Activated T-cell treated with anti-CD3 and anti-CD28 coated beads for 4 hours (primary cell): Measurements from ENCODE around the gene TBL1X.

ENCODE experiments used
- DNase-seq: peaks from one replicate; pipeline ENCODE4 v3.0.0-alpha.2; 2020

TBL1X gene

DNA sequence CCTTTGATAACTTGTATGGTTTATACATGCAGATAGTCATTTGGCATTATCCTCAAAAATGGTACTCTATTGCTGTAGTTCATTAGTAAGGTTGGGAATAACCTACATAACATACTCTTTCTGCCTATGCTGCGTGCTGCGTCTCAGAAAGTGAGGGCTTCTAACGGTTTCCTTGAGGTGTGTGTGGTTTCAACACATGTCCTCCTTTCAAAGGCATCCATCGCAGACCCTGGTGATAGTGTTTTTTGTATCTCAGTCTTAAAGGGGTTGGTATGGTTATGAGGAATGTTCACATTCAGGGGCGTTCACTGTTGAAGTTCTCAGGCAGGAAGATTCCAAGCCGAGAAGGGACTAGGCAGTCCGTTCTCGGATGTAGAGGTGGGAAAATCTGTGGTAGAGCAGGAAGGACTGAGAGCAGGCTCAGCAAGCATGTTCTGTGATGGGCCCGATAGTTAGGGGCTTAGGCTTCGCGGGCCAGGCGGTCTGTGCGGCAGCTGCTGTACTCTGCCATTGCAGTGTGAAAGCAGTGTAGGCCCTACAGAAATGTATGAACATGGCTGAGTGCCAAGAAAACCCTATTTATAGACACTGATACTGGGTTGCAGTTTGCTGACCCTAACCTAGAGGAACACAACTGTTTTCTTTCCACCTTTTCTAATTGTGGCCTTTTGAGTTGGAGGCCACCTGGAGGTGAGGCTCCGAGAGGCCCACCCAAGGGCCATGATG is 177.6 kb downstream of the TBL1X start:
- DNase-seq, result no peak

DNA sequence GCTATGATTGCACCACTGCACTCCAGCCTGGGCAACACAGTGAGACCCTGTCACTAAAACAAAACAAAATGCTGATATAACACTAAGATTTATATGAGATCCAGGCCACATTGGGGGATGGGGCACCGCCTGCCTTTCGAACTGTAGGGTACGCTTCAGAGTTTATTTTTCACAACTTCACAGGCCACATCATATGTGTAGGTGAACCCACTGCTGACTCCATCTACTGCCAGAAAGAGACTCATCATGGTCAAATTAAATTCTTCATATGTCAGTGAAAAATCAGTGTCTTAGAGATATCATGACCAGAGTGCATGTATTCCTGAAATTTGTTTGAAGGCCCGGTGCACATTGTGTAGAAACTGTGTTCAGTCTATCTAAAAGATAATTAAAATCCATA is 178.9 kb downstream of the TBL1X start:
- DNase-seq, result no peak

DNA sequence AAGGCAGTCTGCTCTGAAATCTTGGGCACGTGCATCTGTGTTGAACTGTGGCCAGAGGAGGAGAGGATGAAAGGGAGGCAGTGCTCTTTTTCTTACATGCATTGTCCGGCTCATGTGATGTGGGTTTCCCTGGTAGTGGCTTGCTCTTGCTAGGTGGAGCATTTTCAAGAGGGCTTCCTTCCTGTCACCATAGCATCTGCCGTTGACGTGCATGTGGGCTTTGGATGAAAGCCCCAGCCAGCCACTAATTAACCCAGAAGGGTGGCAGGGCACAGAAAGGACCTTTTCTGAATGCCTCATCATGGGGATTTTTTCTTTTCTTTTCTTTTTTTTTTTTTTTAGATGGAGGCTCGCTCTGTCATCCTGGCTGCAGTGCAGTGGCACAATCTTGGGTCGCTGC is 179.5 kb downstream of the TBL1X start:
- no peak for DNase-seq

DNA sequence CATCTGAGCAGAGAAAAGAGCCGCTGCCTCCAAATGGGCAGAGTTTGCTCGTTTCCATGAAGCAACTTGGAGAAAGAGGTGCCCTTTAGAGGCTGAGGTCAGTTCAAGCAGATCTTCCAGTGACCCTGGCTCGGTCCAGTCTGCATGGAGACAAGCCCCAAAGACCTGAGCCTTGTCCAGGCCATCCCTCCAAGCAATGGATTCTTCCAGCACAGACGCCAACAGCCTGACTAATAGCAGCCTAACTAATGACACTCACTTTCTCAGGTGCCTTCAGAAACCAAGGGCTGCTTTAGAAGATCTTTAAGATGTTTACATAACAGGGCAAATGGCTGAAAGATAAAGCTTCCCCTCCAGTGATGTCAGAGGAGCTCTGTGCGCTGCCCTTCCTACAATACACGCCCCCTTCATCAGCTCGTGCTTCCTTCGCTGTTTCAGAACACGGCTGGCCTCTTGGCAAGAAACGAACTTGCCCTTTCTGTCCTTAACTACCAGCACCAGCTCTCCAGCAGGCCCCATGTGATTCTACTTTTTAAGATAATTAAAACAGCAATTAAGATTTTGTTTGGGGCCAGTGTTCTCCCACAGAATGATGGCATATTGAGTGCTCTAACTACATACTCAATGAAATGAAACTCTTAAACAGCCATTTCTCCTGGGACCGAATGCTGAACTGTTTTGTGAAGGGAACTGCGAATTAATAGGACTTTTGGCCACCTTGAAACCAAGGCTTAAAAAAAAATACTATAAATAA is 181.8 kb downstream of the TBL1X start:
- no peak for DNase-seq

DNA sequence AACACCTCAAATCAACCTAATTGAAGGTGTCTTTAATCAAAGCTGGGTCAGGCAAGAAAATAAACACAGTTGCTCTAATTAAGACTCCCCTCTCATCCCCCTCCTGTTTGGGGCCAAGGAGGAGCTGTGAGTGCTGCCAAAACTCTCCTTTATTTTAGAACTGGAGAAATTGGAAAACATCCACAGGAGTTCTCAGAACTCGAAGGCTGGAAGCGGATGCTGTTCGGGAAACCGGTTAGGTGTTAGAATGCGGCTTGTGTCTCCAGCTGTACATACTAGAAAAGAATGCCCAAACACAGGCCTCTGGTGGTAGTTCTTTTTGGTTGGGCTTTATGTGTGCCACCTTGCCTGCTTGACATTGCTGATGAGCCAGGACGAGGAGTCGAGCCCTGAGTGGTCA is 182.6 kb downstream of the TBL1X start:
- DNase-seq, result no peak

DNA sequence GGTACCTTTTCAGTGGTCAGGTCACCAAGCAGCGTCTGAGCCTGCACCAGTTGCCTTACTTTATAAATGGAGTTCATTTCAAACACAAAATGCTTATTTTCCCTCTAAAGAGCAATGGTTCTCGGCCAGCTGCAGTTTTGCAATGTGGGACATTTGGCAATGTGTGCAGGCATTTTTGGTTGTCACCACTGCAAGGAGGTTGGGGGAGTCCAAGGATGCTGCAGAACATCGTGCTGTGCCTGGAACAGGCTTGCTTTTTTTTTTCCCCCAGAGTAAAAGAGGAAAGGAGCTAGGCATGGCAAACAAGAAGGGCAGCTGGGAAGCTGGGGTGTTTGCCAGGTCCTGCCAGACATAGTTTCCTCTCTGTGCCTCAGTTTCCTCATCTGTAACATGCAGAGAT is 185.2 kb downstream of the TBL1X start:
- DNase-seq, result no peak

DNA sequence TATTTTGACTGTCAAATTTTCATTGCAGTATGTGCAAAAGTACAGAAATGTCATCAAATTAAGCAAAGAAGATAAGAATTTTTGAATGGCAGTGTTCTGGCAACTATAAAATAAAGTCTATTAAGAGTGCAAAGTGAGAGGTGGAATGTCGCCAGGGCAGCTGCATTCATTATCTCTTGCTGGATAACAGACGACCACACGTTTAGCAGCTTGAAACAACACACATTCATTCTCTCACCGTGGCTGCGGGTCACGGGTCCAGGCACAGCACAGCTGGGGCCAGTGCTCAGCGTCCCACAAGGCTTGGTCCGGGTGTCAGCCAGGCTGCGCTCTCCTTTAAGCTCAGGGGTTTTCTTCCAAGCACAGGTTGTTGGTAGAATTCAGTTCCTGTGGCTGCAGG is 186.9 kb downstream of the TBL1X start:
- DNase-seq, result no peak

DNA sequence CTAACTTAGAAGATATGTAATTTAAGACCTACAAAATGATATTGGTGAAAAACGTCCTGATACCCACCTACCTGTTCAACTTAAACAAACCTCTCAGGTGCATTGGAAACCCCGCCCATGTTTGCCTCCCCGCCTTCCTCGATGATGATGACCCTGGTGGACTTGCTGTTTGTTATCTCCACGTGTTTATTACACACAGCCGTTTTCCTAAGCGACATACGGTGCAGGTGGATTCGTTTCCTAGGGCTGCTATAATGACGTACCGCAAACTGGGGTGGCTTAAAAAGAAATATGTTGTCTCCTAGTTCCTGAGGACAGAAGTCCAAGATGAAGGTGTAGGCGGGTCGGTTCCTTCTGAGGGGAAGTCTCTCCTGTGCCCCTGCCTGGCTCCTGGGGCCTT is 190.1 kb downstream of the TBL1X start:
- DNase-seq, result no peak

DNA sequence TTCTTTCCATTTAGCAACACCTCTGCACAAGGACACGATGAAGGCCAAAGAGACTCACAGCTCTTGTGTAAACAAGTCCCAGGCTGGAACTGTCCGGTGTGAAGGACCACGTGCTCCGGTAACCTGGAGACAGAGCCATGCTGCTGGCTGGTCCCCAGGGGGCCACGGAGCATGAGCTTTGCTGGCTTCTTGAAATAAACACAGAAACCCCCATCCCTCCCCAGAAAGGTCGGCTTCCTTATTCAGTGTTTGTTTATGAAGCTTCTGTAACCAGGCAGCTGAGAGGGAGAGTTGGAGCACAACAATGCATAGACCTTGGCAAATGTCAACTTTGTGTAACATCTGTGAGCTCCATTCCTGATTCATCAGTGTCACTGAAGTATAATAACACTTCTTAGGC is 191.4 kb downstream of the TBL1X start:
- DNase-seq, result no peak

DNA sequence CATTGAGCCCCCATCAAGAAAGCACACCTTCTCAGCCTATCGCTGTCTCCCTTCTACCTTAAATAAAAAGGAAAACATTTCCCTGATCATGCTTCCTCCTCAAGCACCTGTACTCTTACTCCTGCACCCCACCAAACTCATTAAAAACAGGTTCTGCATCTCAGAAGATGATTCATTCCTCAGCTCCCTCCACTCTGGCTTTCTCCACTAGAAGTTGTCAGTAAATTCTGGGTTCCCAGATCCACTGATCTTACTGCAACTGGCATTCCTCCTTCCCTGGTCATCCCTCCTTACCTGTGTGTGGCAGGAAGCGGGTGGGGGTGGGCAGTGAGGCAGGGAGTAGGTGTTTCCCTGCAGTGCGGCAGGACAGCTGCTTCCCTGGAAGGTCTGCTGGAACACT is 192.0 kb downstream of the TBL1X start:
- DNase-seq, result no peak

DNA sequence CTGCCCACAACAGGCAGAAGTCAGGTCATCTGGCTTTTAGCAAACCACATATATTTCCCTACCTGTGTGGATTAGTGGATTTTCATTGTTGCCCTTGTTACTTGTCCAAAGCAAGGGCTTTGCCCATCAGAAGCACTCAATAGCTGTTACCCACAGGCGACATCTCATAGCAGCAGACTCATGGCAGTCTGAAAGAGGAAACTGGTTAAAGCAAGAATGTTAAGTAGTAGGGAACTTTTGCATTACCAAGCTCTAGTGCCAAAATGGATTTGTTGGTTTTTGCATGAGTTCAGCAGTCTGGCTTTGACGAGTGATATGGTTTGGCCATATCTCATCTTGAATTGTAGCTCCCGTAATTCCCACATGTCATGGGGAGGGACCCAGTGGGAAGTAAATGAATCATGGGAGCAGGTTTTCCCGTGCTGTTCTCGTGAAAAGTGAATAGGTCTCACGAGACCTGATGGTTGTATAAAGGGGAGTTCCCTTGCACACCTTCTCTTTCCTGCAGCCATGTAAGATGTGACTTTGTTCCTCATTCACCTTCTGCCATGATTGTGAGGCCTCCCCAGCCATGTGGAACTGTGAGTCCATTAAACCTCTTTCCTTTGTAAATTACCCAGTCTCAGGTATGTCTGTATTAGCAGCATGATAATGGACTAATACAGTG is 192.9 kb downstream of the TBL1X start:
- DNase-seq, result no peak

DNA sequence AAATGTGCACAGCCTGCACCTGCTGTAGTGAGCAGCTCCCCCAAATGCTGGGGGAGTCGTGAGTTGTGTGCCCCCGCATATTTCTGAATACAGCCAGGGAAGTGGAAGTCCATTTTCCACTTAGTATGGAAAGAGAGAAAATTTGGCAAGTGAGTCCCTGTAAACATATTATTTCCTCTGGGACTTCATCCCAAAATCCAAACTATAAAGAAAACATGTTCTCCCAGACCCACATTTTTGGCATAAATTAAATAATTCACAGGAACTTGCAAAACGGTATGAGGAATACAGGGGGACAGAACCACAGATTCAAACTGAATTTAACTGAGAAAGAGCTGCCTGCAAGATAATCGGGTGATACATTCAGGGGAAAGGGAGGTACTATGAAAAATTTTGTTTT is 193.6 kb downstream of the TBL1X start:
- DNase-seq, result no peak

DNA sequence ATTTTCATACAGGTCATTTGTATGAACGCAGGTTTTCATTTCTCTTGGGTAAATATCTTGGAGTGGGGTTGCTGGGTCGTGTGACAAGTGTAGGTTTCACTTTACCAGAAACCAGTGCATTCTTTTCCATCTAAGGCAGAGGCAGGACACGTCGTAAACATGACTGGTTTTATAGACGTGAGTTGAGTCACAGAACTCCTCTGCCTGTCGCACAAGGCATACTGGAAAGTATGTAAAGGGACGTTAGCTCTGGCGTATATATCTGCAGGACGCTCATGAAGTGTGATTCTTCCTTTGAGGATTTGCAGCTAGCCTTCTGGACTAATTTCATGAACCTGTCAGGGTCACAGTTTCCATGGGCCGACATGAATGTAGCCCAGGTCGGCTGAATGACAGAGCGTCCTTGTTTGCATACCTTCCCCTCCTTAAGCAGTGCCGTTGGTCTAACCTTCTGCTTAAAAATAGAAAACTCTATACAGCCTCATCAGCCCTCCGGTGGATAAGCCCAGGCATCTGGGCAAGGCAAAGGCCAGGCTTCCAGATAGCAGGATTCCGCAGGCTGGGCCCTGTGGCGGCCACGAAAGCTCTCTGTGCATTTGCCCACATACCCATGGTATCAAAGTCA is 194.8 kb downstream of the TBL1X start:
- DNase-seq, result no peak

DNA sequence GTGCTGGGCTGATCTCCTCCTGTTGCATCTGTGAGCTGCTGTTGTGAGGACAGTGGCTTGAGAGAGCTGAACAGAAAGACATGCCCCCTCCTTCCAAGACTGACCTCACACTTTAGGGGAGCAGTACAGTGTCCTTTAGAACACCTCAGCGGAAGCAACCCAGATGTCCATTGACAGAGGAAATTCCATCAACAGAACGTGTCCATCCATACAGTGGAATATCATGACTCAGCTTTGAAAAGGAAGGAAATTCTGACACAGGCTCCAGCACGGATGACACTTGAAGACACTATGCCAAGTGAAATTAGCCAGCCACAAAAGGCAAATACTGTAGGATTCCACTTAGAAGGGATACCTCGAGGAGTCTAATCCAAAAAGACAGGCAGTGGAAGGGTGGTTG is 197.3 kb downstream of the TBL1X start:
- no peak for DNase-seq

DNA sequence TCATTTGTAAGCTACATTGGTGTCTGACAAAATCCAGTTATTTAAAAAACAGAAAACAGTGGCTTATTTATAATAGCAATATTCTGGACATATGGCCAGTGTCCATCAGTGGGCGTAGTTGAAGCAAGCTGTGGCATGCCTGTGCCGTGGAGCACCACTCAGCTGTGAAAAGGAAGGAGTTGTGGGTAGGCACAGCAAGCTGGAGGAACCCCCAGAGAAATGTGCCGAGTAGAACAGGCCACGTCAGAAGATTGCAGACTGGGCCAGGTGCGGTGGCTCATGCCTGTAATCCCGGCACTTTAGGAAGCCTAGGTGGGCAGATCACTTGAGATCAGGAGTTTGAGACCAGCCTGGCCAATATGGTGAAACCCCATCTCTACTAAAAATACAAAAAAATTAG is 198.4 kb downstream of the TBL1X start:
- DNase-seq, result no peak

DNA sequence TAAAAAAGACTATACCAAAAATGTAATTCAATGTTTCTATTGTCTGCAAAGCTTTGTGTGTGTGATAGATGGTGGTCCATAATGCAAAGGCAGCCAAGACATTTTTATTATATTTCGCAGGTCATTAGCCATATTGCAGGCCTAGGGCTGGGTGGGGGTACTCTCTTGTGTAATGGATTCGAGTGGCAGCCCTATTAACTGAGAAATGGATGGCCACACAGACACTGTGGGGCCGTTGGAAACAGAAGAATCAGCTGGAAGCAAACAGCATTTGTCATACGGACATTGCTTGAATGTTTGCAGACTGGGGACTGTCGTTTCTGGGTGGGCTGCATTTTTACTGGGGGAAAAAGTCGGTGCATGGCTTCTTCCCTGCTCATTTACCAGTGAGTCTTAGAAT is 199.4 kb downstream of the TBL1X start:
- DNase-seq, result no peak

DNA sequence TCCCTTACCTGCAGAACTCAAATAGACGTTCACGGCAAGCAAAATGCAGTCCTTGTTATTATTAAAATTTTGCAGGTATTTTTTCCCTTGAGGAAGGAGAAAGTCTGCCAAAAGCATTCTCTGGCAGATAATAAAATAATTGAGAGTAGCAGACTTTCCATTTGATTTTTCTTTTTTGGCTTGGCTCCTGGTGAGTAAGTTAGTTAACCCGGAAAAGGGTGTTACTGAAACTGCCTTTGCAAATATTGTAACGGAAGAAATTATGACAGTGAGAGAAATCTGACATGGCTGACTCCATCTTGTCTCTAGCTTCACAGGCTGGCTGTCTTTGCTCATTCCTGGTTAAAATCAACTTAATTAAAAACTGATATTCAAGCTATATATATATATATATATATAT is 200.3 kb downstream of the TBL1X start:
- DNase-seq, result no peak

DNA sequence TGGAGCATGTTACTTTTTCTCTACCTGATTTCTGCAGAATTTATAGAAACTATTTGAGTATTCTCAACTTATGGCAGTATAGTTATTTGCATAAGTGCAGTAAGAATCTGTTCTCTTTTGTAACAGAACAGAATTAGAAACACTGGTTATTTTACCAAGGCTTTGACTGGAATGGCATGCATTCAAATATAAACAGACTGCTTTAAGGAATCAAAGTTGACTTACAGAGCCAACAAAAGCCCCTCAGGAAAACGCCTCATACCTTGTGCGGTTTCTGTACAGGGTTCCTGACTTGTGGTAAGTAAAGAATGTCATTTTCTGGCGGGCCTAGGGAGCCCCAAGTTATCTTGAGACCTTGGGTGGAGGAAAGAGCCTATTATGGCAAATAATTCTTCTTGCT is 203.7 kb downstream of the TBL1X start:
- DNase-seq, result no peak

DNA sequence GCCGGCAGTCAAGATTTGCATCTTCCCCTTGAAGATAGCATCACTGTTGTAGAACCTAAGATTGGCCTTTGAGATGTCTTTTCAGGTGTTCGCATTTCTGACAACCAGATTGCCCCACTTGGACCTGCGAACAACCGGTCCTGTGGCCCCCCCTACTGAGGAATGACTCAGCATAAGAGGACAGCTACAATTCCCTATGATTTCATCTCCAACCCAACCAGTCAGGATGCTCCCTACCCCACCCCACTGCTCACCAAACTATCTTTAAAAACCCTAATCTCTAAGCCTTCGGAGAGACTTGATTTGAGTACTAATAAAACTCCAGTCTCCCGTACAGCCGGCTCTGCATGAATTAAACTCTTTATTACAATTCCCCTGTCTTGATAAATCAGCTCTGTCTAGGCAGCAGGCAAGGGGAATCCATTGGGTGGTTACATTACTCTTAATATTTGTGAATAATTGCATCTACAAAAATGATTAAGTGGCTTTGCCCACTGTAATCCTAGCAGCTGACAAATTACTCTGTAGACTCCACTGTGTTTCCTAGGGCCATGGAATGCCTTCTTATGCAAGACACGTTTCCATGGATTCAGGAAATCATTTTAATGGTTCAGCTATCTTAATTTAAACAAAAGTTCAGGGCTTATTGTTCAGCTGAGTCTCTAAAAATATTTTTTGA is 205.4 kb downstream of the TBL1X start:
- DNase-seq, result no peak

DNA sequence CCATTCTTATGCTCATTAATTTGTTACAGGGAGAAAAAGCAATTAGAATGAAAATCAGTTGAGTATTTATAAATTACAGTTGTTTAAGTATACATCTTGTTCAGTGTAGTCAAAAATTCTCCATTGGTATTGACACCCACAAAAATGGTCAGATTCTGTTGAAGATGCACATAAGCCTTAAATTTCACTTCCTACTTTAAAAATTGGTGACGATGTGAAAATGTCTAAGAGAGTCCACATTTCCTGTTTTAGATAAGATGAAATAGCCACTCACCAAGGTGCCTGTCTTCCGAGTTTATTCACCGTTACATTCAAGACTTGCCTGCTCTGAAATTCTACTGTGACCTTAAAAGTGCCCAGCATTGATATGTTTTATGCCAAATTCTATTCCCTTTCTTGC is 207.1 kb downstream of the TBL1X start:
- no peak for DNase-seq

DNA sequence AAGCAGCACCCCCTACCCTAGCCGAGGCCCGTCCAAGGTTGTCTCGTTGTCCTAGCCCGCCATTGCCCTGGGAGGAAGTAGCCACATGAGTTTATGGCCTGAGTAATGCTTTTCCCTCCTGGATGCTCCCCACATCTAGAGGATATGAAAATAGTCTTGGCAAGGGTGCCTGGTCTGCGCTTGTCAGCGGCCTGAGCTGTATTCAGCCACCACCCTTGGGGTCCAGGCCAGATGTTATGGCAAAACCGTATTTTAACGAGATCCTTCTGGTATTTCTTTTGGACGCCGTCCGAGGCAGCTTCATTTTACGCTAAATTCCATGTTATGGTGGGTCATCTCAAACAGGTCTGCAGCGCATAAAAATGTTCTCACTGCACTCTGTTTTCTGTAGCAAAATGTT is 211.4 kb downstream of the TBL1X start:
- DNase-seq, result no peak

DNA sequence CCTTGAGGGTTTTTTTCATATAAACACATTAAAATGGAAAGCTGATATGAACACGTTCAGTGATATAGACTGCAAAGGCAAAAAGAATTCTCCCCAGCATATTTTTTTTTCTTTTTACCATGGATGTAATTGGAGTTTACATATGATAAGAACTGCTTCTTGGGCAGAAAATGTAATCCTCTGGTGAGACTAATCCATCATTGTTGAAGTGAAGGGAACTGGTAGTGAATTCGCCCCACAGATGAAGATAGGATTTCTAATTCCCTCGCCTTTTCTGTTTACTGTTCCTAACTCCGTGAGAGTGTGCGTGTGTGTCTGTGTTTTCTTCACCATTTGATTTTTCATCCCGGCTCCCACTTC is 211.9 kb downstream of the TBL1X start:
- DNase-seq, result no peak

DNA sequence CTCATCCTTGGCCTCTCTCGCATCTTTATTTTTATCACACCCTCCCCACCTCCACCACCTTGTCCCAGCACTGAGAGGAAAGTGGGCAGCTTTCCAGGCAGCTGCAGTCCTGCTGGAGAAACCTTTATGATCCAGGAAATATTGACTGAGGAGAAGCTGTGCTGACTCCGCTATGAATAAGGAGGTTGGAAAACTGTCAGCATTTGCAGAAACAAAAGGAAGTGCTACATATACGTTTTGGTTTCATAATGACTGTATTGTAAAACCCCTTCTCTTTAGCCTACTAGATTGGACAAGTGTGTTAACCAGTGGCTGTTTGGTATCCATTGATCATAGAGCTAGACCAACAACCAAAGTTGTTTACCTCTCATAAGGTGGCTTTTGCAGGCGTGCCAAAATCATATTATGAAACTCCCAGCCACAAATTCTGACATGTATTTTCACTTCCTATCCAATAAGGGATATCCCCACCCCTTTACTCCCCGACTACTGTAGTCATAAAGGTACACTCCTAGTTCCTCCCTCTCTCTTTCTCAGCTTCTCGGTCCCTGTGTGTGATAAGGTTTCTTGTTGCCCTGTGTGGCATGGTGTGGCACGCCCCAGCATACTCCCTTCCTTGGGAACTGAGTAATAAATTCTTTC is 212.4 kb downstream of the TBL1X start:
- DNase-seq, result no peak
